Measurements from ENCODE around the gene PPM1G.
"Not testable (repeated sequence)": the region's sequence is repeated elsewhere in the genome, so short reads cannot be mapped to it uniquely, and the experiment has no call there.

- TF ChIP-seq EZH2 (IDR thresholded peaks at IDR 0.05; ENCODE audit: insufficient read depth, poor library complexity, severe bottlenecking); EZH2phosphoT487 (IDR thresholded peaks at IDR 0.05; ENCODE audit: insufficient read depth, low read depth): not testable (repeated sequence)
Observed at GRCh38 chr2:27353386-27353761, 56.0 kb downstream of the PPM1G start.
